C4-2B (cell line): ENCODE measurements around the gene ANKRD9.

Experiments used
- H3K27ac ChIP-seq: fragments of 450-650 bp; 2 replicates; pipeline ENCODE4 v1.5.1; 2017
- CTCF ChIP-seq: fragments of 450-650 bp; conservative IDR thresholded peaks from 2 replicates; pipeline ENCODE4 v1.5.1; 2017; ENCODE audit warnings: mild to moderate bottlenecking
- ZFX ChIP-seq: fragments of 450-650 bp; IDR thresholded peaks from 2 replicates; pipeline ENCODE4 v1.6.1; 2017

ANKRD9 gene

GRCh38 chr14:102464846-102465341 is 44.7 kb downstream of the ANKRD9 start:
- no peak for TF ChIP-seq ZFX
- no peak for TF ChIP-seq CTCF
- no peak overlapping the region for H3K27ac ChIP-seq

GRCh38 chr14:102464006-102464405 is 45.6 kb downstream of the ANKRD9 start:
- no peak overlapping the region for H3K27ac ChIP-seq
- no peak for TF ChIP-seq CTCF
- TF ChIP-seq ZFX = no peak

- H3K27ac ChIP-seq = no peak overlapping the region
These were observed 47.2 kb downstream of the ANKRD9 start for GRCh38 chr14:102462391-102462790.

GRCh38 chr14:102461490-102462338 is 47.9 kb downstream of the ANKRD9 start:
- H3K27ac ChIP-seq = no peak overlapping the region
- TF ChIP-seq ZFX = no peak
- no peak for TF ChIP-seq CTCF

More at GRCh38 chr14:102462391-102462790, 47.2 kb downstream of the ANKRD9 start:
- TF ChIP-seq CTCF (no peak), ZFX (no peak)

GRCh38 chr14:102457509-102457908 is 52.1 kb downstream of the ANKRD9 start:
- no peak for TF ChIP-seq CTCF
- no peak for TF ChIP-seq ZFX
- H3K27ac ChIP-seq = no peak overlapping the region

- no peak overlapping the region for H3K27ac ChIP-seq
- TF ChIP-seq CTCF (no peak), ZFX (no peak)
These were observed 54.9 kb downstream of the ANKRD9 start for GRCh38 chr14:102454711-102455110.

- H3K27ac ChIP-seq = no peak overlapping the region
- TF ChIP-seq ZFX (no peak), CTCF (no peak)
These were observed 57.3 kb downstream of the ANKRD9 start for GRCh38 chr14:102452302-102452701.
